Panc1 (cell line): Measurements from ENCODE around the gene ZNF608. TPM values are rescaled to one million over a fixed set of nuclear protein-coding genes. Genes with fewer than 3 reads are reported as not detected.
A peak's percentile ranks its signal among the peaks of the same experiment; 100 is the strongest.

Source experiments
- ATAC-seq: fragments of 200-7000 bp; cut with Tn5 transposase; 2 replicates; pipeline ENCODE4 v1.9.1; 2020; ENCODE audit warnings: mild to moderate bottlenecking, moderate library complexity
- BruUV-seq: library from RNA; stranded (reverse); fragments of 400-500 nt; replicated peaks from 2 replicates; lab custom pipeline; 2021; lab: Mats Ljungman, UMichigan
- CTCF ChIA-PET: fragments of 300-600 bp; sonication (Branson Sonifier 250); formaldehyde crosslinking; loops from one replicate; lab custom pipeline; 2022; ENCODE audit warnings: antibody characterized with exemption; lab: Charles Lee
- POLR2A ChIA-PET: fragments of 300-600 bp; sonication (Branson Sonifier 250); formaldehyde crosslinking; loops from one replicate; lab custom pipeline; 2022; ENCODE audit warnings: antibody characterized with exemption; lab: Charles Lee
- DNase-seq: peaks from one replicate; pipeline ENCODE4 v3.0.0-alpha.2; 2010; ENCODE audit warnings: low read depth, low spot score
- H3K27ac ChIP-seq: 2 replicates; pipeline ENCODE4 v1.5.1; 2011; ENCODE audit warnings: mild to moderate bottlenecking, low read length, inconsistent platforms
- H3K27me3 ChIP-seq: fragments of 200-500 bp; sonication (Bioruptor generic); 2 replicates; pipeline ENCODE4 v1.6.0; 2014; ENCODE audit warnings: low read length, inconsistent platforms; ENCODE audit not compliant: control insufficient read depth, insufficient read depth
- H3K36me3 ChIP-seq: fragments of 200-500 bp; sonication (Bioruptor generic); 2 replicates; pipeline ENCODE4 v1.5.1; 2014; ENCODE audit warnings: inconsistent platforms, mild to moderate bottlenecking, low read length, moderate library complexity; ENCODE audit not compliant: control insufficient read depth, insufficient read depth
- H3K4me1 ChIP-seq: 2 replicates; pipeline ENCODE4 v1.5.1; 2011; ENCODE audit warnings: inconsistent platforms, mild to moderate bottlenecking, low read length, moderate library complexity; ENCODE audit not compliant: control insufficient read depth, insufficient read depth
- H3K4me3 ChIP-seq, 2 experiments: 2 replicates each; pipeline ENCODE4 v1.5.1; 2011 to 2012; ENCODE audit warnings: low read depth in 2 of 2, low read length in 2 of 2, mild to moderate bottlenecking in 2 of 2, inconsistent platforms in 1 of 2, moderate library complexity in 1 of 2
- H3K9me3 ChIP-seq: fragments of 200-500 bp; sonication (Bioruptor generic); 2 replicates; pipeline ENCODE4 v1.5.1; 2014; ENCODE audit warnings: low read depth, mild to moderate bottlenecking, inconsistent platforms, low read length, moderate library complexity; ENCODE audit not compliant: control insufficient read depth, insufficient read depth
- CTCF ChIP-seq: fragments of 450-650 bp; IDR thresholded peaks from 2 replicates; pipeline ENCODE4 v1.5.1; 2017; ENCODE audit warnings: mild to moderate bottlenecking
- POLR2AphosphoS5 ChIP-seq: IDR thresholded peaks from 2 replicates; pipeline ENCODE4 v1.6.1; 2012; ENCODE audit warnings: mild to moderate bottlenecking, low read depth, low read length, moderate library complexity
- SIN3A ChIP-seq: IDR thresholded peaks from 2 replicates; pipeline ENCODE4 v1.6.1; 2012; ENCODE audit warnings: low read depth, mild to moderate bottlenecking, low read length, moderate library complexity, borderline replicate concordance; ENCODE audit not compliant: insufficient read depth
- TCF7L2 ChIP-seq: IDR thresholded peaks from 2 replicates; pipeline ENCODE4 v1.6.1; 2011; ENCODE audit warnings: mild to moderate bottlenecking, low read depth, low read length, inconsistent platforms
- in situ Hi-C: cut with HindIII; loops from 2 replicates; pipeline ENCODE4 v1.10.0; 2016; ENCODE audit warnings: low sequenced_read_pairs, low pct_unique_long_range_greater_than_20kb
- intact Hi-C: fragments of 100-400 bp; cut with micrococcal nuclease; formaldehyde crosslinking; loops from one replicate; pipeline ENCODE4 v1.10.0; 2022; ENCODE audit not compliant: unreplicated experiment
- total RNA-seq: library from RNA; stranded (reverse); gene quantifications from one replicate; pipeline ENCODE4 v1.2.1, GENCODE V29; 2021; ENCODE audit not compliant: unreplicated experiment
- TF ChIP-seq, protein P1 (sequence below), 2 experiments: IDR thresholded peaks; 2 replicates each; pipeline ENCODE4 v1.6.1; 2011 to 2012; ENCODE audit warnings: low read depth in 2 of 2, control low read depth in 1 of 2, low read length in 1 of 2, mild to moderate bottlenecking in 1 of 2, moderate library complexity in 1 of 2; ENCODE audit not compliant: insufficient read depth in 1 of 2

The ZNF608 gene
- total RNA-seq, 1 experiment from 2014 or later, result 37.5 TPM

DNA sequence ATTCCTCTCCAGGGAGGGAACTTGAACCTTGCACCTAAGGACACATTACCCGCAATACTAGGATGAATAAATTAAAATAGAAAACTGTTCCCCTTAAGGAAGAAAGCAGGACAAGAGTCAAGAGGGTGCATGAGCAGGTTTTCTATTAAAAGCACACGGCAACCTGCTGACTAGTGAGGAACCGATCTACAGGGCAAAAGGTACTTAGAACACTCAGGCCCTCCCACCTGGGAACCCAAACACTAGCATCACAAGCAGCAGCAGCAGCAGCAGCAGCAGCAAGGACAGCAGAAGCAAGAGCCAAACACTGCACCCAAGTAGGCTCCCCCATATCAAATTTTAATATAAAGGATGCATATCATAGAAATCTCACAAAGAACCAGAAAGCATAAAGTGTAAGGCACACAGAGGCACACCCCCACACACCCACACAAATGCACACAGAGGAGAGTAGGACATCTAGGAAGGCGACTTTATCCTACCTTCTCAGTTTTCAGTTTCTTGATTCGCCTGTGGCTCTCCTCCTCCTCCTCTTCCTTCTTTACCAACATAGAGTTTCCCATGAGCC is 2.8 kb downstream of the ZNF608 start:
- DNase-seq (no peak), ATAC-seq (peak; percentile 8; the same call in 1 of the 2 replicates)
- Histone ChIP-seq H3K9me3 (no peaks in the 10 kb centered on the region), H3K27me3 (no peaks in the 10 kb centered on the region), H3K27ac (peak overlapping the region; percentile 100), H3K36me3 (peaks cover 3% of the 10 kb centered on the region; the same call in 1 of the 2 replicates), H3K4me1 (peaks cover 34% of the 10 kb centered on the region), H3K4me3 (peak overlapping the region; percentile 79 to 82)
- no TSS peak for BruUV-seq
- CTCF ChIA-PET, result no interaction called here
- POLR2A ChIA-PET, result no interaction called here
- no peak for TF ChIP-seq CTCF
- TF ChIP-seq POLR2AphosphoS5, result 0 out of 2 replicates have a peak, but pooled peaks have one; percentile 57
- TF ChIP-seq TCF7L2, result no peak
- TF ChIP-seq, protein P1, sequence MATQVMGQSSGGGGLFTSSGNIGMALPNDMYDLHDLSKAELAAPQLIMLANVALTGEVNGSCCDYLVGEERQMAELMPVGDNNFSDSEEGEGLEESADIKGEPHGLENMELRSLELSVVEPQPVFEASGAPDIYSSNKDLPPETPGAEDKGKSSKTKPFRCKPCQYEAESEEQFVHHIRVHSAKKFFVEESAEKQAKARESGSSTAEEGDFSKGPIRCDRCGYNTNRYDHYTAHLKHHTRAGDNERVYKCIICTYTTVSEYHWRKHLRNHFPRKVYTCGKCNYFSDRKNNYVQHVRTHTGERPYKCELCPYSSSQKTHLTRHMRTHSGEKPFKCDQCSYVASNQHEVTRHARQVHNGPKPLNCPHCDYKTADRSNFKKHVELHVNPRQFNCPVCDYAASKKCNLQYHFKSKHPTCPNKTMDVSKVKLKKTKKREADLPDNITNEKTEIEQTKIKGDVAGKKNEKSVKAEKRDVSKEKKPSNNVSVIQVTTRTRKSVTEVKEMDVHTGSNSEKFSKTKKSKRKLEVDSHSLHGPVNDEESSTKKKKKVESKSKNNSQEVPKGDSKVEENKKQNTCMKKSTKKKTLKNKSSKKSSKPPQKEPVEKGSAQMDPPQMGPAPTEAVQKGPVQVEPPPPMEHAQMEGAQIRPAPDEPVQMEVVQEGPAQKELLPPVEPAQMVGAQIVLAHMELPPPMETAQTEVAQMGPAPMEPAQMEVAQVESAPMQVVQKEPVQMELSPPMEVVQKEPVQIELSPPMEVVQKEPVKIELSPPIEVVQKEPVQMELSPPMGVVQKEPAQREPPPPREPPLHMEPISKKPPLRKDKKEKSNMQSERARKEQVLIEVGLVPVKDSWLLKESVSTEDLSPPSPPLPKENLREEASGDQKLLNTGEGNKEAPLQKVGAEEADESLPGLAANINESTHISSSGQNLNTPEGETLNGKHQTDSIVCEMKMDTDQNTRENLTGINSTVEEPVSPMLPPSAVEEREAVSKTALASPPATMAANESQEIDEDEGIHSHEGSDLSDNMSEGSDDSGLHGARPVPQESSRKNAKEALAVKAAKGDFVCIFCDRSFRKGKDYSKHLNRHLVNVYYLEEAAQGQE (IDR thresholded peaks at IDR 0.05; ENCODE audit: insufficient read depth in 1 of 2, low read depth in 2 of 2, low read length in 1 of 2), result no peak
- 0 out of 2 replicates have a peak, but pooled peaks have one; percentile 84 for TF ChIP-seq SIN3A
- intact Hi-C loops, result loop anchor here (5.0 to 10.0 kb wide), 4 partner anchors 86 to 1071 kb away; no protein-coding TSS in a partner anchor
- in situ Hi-C loops, result no loop called here

DNA sequence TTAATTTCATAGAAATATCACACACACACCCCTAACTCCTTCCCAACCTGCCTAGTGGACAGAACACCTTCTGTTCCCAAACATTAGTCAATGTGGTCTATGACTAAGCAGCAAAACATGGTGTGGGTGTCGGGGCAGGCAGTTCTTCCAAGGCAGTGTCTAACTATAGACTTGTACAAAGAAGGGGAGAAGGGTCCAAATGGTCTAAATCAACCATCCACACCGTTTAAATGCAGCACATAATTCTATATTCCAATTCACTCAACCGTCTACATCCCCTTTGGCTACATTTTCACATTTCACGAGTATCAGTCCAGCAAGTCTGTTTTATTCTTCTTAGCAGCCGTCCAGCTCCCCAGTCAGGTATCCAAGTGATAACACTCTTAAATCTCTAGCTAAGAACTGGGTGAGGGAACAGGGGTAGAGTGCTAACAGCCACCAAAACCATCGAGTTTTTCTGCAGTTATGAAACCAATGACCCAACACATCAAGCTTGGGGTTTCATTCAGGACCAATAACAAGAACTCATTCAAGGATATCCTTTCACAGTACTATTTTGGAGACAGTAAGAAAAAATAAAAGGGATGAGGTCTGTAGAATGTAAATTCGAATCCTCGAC is 3.3 kb downstream of the ZNF608 start:
- peak overlapping the region; percentile 79 to 82 for H3K4me3 ChIP-seq
- peak; percentile 74 for ATAC-seq
- intact Hi-C loops (loop anchor here (5.0 to 10.0 kb wide), 4 partner anchors 86 to 1071 kb away; no protein-coding TSS in a partner anchor), in situ Hi-C loops (no loop called here)
- peaks cover 39% of the 10 kb centered on the region for H3K4me1 ChIP-seq
- TF ChIP-seq SIN3A, result no peak
- peak; percentile 71 for TF ChIP-seq POLR2AphosphoS5
- TF ChIP-seq, protein P1 (IDR thresholded peaks at IDR 0.05; ENCODE audit: insufficient read depth in 1 of 2, low read depth in 2 of 2, low read length in 1 of 2), result no peak
- DNase-seq, result no peak
- no peaks in the 10 kb centered on the region for H3K27me3 ChIP-seq
- peak overlapping the region; percentile 100 for H3K27ac ChIP-seq
- no TSS peak for BruUV-seq
- H3K36me3 ChIP-seq, result peaks cover 3% of the 10 kb centered on the region; the same call in 1 of the 2 replicates
- ChIA-PET CTCF (no interaction called here), POLR2A (interaction anchor here (0.6 kb wide), 1 partner anchor 27 kb away, joined by 16 read pairs; no protein-coding TSS in a partner anchor)
- H3K9me3 ChIP-seq, result no peaks in the 10 kb centered on the region
